Measurements from ENCODE around the gene SEC23A.
"Not testable (repeated sequence)": the region's sequence is repeated elsewhere in the genome, so short reads cannot be mapped to it uniquely, and the experiment has no call there.

The SEC23A gene

DNA sequence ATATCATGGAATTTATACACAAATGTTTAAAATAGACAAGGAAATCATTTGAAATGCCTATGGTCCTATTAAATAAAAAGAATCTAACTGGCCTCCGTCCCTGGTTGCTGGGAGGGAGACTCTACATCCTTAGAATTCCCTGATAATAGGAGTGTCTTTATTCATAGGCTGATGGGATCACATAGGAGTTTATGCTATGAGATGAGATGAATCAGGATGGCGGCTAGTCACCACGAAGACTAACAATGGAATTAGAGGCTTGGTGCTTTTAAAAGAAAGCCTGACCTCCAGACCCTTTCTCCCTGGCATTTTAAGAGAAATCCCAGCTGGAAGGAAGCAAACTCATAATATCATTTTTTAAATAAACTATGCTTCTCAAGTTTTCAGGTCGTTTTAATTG, 69.7 kb downstream of the SEC23A start:
- Histone ChIP-seq H3K27ac (ENCODE audit: low read depth, low read length, severe bottlenecking) (no peak overlapping the region), H3K4me3 (ENCODE audit: extremely low read depth, insufficient read depth, low read length, poor library complexity, severe bottlenecking) (no peak overlapping the region), H3K36me3 (ENCODE audit: control insufficient read depth, insufficient read depth, low read length) (peaks cover 57% of the 10 kb centered on the region), H3K4me1 (ENCODE audit: control insufficient read depth, insufficient read depth, low read length, poor library complexity, severe bottlenecking) (no peaks in the 10 kb centered on the region), H3K9me3 (ENCODE audit: control insufficient read depth, low read length) (no peaks in the 10 kb centered on the region)
- WGBS, 2 experiments (ENCODE audit: insufficient coverage in 2 of 2), result 83% methylated on average over 2 of the region's 4 CpGs; no CpG with 5 or more reads in 1 of the 2 experiments

GRCh38 chr14:39030209-39030608, 72.8 kb downstream of the SEC23A start:
- 98 to 99% methylated on average over 10 of the region's 10 CpGs for WGBS, 2 experiments (ENCODE audit: insufficient coverage in 2 of 2)
- H3K4me3 ChIP-seq (ENCODE audit: extremely low read depth, insufficient read depth, low read length, poor library complexity, severe bottlenecking), result no peak overlapping the region
- no peaks in the 10 kb centered on the region for H3K4me1 ChIP-seq (ENCODE audit: control insufficient read depth, insufficient read depth, low read length, poor library complexity, severe bottlenecking)
- H3K27ac ChIP-seq (ENCODE audit: low read depth, low read length, severe bottlenecking), result no peak overlapping the region
- H3K36me3 ChIP-seq (ENCODE audit: control insufficient read depth, insufficient read depth, low read length), result peaks cover 29% of the 10 kb centered on the region
- H3K9me3 ChIP-seq (ENCODE audit: control insufficient read depth, low read length), result no peaks in the 10 kb centered on the region

DNA sequence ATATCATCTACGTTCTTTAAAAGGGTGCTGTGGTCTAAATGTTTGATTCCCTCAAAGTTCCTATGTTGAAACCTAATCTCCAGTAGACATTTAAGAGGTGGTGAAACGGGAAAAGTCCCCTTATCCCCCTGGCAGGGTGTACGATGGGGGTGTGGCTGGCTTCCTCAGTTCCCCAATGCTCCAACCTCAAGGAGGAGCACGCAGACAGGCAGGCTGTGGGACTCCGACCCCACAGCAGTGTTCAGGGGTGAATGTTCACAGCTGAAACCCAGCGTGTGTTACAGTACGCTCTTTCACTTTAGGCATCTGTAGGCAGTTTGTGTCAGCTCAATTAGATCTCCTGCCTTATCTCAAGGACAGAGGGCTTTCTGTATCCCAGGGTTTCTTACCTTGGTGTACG, 73.2 kb downstream of the SEC23A start:
- Histone ChIP-seq H3K36me3 (ENCODE audit: control insufficient read depth, insufficient read depth, low read length) (peaks cover 29% of the 10 kb centered on the region), H3K27ac (ENCODE audit: low read depth, low read length, severe bottlenecking) (no peak overlapping the region), H3K9me3 (ENCODE audit: control insufficient read depth, low read length) (no peaks in the 10 kb centered on the region), H3K4me3 (ENCODE audit: extremely low read depth, insufficient read depth, low read length, poor library complexity, severe bottlenecking) (no peak overlapping the region), H3K4me1 (ENCODE audit: control insufficient read depth, insufficient read depth, low read length, poor library complexity, severe bottlenecking) (no peaks in the 10 kb centered on the region)
- WGBS, 2 experiments (ENCODE audit: insufficient coverage in 2 of 2), result 94 to 95% methylated on average over 5 to 7 of the region's 8 CpGs

GRCh38 chr14:39028620-39029019, 74.4 kb downstream of the SEC23A start:
- Histone ChIP-seq H3K4me3 (ENCODE audit: extremely low read depth, insufficient read depth, low read length, poor library complexity, severe bottlenecking) (no peak overlapping the region), H3K36me3 (ENCODE audit: control insufficient read depth, insufficient read depth, low read length) (peaks cover 39% of the 10 kb centered on the region), H3K4me1 (ENCODE audit: control insufficient read depth, insufficient read depth, low read length, poor library complexity, severe bottlenecking) (no peaks in the 10 kb centered on the region), H3K27ac (ENCODE audit: low read depth, low read length, severe bottlenecking) (no peak overlapping the region), H3K9me3 (ENCODE audit: control insufficient read depth, low read length) (no peaks in the 10 kb centered on the region)

GRCh38 chr14:39025810-39026627, 77.0 kb downstream of the SEC23A start:
- WGBS, 2 experiments (ENCODE audit: insufficient coverage in 2 of 2), result 100% methylated on average over 1 of the region's 3 CpGs
- H3K9me3 ChIP-seq (ENCODE audit: control insufficient read depth, low read length), result no peaks in the 10 kb centered on the region
- no peak overlapping the region for H3K27ac ChIP-seq (ENCODE audit: low read depth, low read length, severe bottlenecking)
- peaks cover 34% of the 10 kb centered on the region for H3K36me3 ChIP-seq (ENCODE audit: control insufficient read depth, insufficient read depth, low read length)
- H3K4me3 ChIP-seq (ENCODE audit: extremely low read depth, insufficient read depth, low read length, poor library complexity, severe bottlenecking), result no peak overlapping the region
- H3K4me1 ChIP-seq (ENCODE audit: control insufficient read depth, insufficient read depth, low read length, poor library complexity, severe bottlenecking), result no peaks in the 10 kb centered on the region

DNA sequence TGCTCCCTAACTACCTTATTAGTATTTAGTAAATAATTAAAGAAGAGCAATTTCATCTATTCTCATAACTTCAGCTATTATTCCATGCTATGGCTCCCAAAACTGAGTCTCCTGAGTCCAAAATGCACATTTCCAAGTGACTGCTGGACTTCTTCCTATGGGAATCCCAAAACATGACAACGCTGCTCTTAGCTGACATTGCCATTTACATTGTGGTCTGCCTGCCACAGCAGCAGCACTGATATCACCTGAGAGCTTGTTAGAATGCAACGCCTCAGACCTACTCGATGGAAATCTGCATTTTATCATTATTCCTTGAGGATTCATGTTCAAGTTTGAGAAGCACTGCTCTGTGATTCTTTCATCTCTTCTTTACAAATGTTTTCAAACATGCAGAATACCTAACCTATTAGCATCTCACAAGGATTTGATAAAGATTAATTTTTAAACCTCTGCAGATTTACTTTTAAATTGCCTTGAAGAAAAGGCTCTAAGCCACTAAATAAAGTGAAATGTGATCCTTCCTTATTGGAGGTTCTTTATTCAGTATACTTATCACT, 77.7 kb downstream of the SEC23A start:
- Histone ChIP-seq H3K36me3 (ENCODE audit: control insufficient read depth, insufficient read depth, low read length) (peaks cover 27% of the 10 kb centered on the region), H3K9me3 (ENCODE audit: control insufficient read depth, low read length) (no peaks in the 10 kb centered on the region), H3K4me3 (ENCODE audit: extremely low read depth, insufficient read depth, low read length, poor library complexity, severe bottlenecking) (no peak overlapping the region), H3K27ac (ENCODE audit: low read depth, low read length, severe bottlenecking) (no peak overlapping the region), H3K4me1 (ENCODE audit: control insufficient read depth, insufficient read depth, low read length, poor library complexity, severe bottlenecking) (no peaks in the 10 kb centered on the region)
- WGBS, 2 experiments (ENCODE audit: insufficient coverage in 2 of 2), result 90 to 91% methylated on average over 3 of the region's 3 CpGs

DNA sequence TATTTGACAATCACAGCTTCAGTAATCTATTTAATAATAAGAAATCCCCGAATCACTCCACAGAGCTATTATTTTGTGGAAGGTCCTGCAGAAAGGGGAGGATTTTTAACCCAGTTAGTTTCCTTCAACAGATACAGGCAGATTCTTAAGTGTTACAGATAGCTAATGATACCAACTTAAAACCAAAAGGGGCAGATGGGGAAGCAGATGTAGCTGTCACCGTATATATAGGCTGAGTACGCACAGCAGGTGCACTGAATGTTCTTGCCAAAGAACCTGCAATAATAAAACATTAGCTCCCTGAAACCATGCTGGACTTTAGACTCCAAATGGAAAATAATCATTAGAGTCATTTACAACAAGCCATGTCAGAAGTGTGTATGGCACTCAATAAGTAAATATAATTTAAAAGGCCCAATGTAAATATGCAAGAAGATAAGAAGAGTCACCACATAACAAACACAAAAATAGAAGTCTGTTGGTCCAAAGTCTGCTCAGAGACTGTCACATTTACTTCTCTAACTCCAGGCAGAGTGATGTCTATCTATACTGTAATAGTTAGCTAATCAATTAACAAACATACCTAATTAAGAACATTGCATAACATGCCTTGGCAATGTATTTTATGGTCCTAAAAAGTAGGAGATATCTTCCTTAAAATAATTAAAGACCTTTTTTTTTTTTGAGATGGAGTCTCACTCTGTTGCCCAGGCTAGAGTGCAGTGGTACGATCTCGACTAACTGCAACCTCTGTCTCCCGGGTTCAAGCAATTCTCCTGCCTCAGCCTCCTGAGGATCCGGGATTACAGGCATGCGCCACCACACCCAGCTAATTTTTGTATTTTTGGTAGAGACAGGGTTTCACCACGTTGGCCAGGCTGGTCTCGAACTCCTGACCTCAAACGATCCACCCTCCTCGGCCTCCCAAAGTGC, 78.8 kb downstream of the SEC23A start:
- no peak overlapping the region for H3K4me3 ChIP-seq (ENCODE audit: extremely low read depth, insufficient read depth, low read length, poor library complexity, severe bottlenecking)
- H3K27ac ChIP-seq (ENCODE audit: low read depth, low read length, severe bottlenecking), result no peak overlapping the region

GRCh38 chr14:39017096-39018016, 85.7 kb downstream of the SEC23A start:
- not testable (repeated sequence) for H3K4me1 ChIP-seq (ENCODE audit: control insufficient read depth, insufficient read depth, low read length, poor library complexity, severe bottlenecking); H3K9me3 ChIP-seq (ENCODE audit: control insufficient read depth, low read length); H3K27ac ChIP-seq (ENCODE audit: low read depth, low read length, severe bottlenecking); H3K4me3 ChIP-seq (ENCODE audit: extremely low read depth, insufficient read depth, low read length, poor library complexity, severe bottlenecking)
- WGBS, 2 experiments (ENCODE audit: insufficient coverage in 2 of 2), result 37 to 49% methylated on average over 26 to 28 of the region's 33 CpGs
- peaks cover 15% of the 10 kb centered on the region for H3K36me3 ChIP-seq (ENCODE audit: control insufficient read depth, insufficient read depth, low read length)

More for the DNA sequence above, 78.8 kb downstream of the SEC23A start:
- H3K9me3 ChIP-seq (ENCODE audit: control insufficient read depth, low read length), result no peaks in the 10 kb centered on the region
- peaks cover 20% of the 10 kb centered on the region for H3K36me3 ChIP-seq (ENCODE audit: control insufficient read depth, insufficient read depth, low read length)
- 89 to 97% methylated on average over 6 to 9 of the region's 12 CpGs for WGBS, 2 experiments (ENCODE audit: insufficient coverage in 2 of 2)
- H3K4me1 ChIP-seq (ENCODE audit: control insufficient read depth, insufficient read depth, low read length, poor library complexity, severe bottlenecking), result no peaks in the 10 kb centered on the region

- Histone ChIP-seq H3K9me3 (ENCODE audit: control insufficient read depth, low read length) (no peaks in the 10 kb centered on the region), H3K27ac (ENCODE audit: low read depth, low read length, severe bottlenecking) (no peak overlapping the region), H3K4me3 (ENCODE audit: extremely low read depth, insufficient read depth, low read length, poor library complexity, severe bottlenecking) (no peak overlapping the region), H3K4me1 (ENCODE audit: control insufficient read depth, insufficient read depth, low read length, poor library complexity, severe bottlenecking) (peaks cover 3% of the 10 kb centered on the region), H3K36me3 (ENCODE audit: control insufficient read depth, insufficient read depth, low read length) (peaks cover 19% of the 10 kb centered on the region)
- WGBS, 2 experiments (ENCODE audit: insufficient coverage in 2 of 2), result 50% methylated on average over 2 of the region's 4 CpGs; no CpG with 5 or more reads in 1 of the 2 experiments
These were observed 86.3 kb downstream of the SEC23A start for GRCh38 chr14:39016733-39017095.
